IMR-90 (cell line): ENCODE measurements around the gene MCTP1.

Source experiments
- CEBPB ChIP-seq: IDR thresholded peaks from 2 replicates; pipeline ENCODE4 v1.6.1; 2012; ENCODE audit warnings: low read depth, low read length, improper control_type of control experiment
- CHD1 ChIP-seq: IDR thresholded peaks from 2 replicates; pipeline ENCODE4 v1.6.1; 2012; ENCODE audit warnings: low read depth, low read length, improper control_type of control experiment
- MAZ ChIP-seq: IDR thresholded peaks from 2 replicates; pipeline ENCODE4 v1.6.1; 2012; ENCODE audit warnings: low read depth, mild to moderate bottlenecking, low read length, improper control_type of control experiment, moderate library complexity, borderline replicate concordance
- POLR2A ChIP-seq: IDR thresholded peaks from 2 replicates; pipeline ENCODE4 v1.6.1; 2012; ENCODE audit warnings: mild to moderate bottlenecking, low read depth, low read length
- RCOR1 ChIP-seq: IDR thresholded peaks from 2 replicates; pipeline ENCODE4 v1.6.1; 2012; ENCODE audit warnings: mild to moderate bottlenecking, low read length, improper control_type of control experiment; ENCODE audit not compliant: insufficient replicate concordance
- RFX5 ChIP-seq: IDR thresholded peaks from 2 replicates; pipeline ENCODE4 v1.8.0; 2012; ENCODE audit warnings: low read depth, mild to moderate bottlenecking, low read length, moderate library complexity
- TF ChIP-seq, protein P1 (sequence below): fragments of 150-350 bp; IDR thresholded peaks from 2 replicates; pipeline ENCODE4 v1.6.1; 2017; ENCODE audit warnings: mild to moderate bottlenecking, antibody characterized with exemption, low read length, low read depth
- TF ChIP-seq, protein P2 (sequence below): conservative IDR thresholded peaks from 2 replicates; pipeline ENCODE4 v1.5.1; 2012; ENCODE audit warnings: mild to moderate bottlenecking, low read depth, low read length, improper control_type of control experiment
- TF ChIP-seq, protein P3 (sequence below): fragments of 150-350 bp; IDR thresholded peaks from 2 replicates; pipeline ENCODE4 v1.6.1; 2016; ENCODE audit warnings: low read depth, mild to moderate bottlenecking, low read length, moderate library complexity, borderline replicate concordance

DNA sequence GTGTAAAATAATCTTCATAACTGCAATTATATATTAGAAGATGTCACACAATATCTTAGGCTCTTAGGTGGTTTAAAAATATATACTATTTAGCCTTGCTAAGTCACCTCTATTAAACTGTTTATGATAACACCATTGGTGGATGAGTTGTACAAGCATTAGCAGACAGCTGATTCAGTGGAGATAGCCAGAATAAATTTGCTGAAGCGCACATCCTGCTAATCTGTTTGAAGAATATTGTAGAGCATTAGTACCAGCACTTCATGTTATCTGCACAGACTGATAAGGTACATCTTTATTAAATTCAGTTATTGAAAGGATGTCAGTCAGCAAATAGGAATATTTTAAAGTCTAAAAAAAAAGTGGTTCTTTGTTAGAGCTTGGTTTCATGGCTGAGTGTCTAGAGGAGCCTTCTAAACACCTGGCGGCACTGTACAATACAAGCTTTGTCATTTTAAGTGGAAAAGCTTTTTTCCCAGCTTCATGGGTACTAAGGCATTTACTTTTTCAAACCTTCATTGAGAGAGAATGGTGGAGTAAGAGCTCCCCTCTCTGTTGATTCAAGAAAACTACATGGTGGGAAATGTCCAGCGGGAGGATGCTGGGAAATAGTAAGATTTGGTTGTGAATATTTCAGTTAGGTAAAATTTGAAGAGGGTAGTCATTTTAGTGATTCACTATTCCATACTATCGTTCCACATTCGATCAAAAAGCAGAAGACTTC is 391.3 kb downstream of the MCTP1 start:
- TF ChIP-seq, protein P1, sequence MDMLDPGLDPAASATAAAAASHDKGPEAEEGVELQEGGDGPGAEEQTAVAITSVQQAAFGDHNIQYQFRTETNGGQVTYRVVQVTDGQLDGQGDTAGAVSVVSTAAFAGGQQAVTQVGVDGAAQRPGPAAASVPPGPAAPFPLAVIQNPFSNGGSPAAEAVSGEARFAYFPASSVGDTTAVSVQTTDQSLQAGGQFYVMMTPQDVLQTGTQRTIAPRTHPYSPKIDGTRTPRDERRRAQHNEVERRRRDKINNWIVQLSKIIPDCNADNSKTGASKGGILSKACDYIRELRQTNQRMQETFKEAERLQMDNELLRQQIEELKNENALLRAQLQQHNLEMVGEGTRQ: no peak
- TF ChIP-seq, protein P2, sequence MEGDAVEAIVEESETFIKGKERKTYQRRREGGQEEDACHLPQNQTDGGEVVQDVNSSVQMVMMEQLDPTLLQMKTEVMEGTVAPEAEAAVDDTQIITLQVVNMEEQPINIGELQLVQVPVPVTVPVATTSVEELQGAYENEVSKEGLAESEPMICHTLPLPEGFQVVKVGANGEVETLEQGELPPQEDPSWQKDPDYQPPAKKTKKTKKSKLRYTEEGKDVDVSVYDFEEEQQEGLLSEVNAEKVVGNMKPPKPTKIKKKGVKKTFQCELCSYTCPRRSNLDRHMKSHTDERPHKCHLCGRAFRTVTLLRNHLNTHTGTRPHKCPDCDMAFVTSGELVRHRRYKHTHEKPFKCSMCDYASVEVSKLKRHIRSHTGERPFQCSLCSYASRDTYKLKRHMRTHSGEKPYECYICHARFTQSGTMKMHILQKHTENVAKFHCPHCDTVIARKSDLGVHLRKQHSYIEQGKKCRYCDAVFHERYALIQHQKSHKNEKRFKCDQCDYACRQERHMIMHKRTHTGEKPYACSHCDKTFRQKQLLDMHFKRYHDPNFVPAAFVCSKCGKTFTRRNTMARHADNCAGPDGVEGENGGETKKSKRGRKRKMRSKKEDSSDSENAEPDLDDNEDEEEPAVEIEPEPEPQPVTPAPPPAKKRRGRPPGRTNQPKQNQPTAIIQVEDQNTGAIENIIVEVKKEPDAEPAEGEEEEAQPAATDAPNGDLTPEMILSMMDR: peak; percentile 38
- TF ChIP-seq CEBPB (no peak), CHD1 (no peak), RCOR1 (no peak), POLR2A (no peak), RFX5 (no peak), MAZ (no peak)
- TF ChIP-seq, protein P3, sequence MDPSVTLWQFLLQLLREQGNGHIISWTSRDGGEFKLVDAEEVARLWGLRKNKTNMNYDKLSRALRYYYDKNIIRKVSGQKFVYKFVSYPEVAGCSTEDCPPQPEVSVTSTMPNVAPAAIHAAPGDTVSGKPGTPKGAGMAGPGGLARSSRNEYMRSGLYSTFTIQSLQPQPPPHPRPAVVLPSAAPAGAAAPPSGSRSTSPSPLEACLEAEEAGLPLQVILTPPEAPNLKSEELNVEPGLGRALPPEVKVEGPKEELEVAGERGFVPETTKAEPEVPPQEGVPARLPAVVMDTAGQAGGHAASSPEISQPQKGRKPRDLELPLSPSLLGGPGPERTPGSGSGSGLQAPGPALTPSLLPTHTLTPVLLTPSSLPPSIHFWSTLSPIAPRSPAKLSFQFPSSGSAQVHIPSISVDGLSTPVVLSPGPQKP: no peak
